GOT3 (cell line): ENCODE data around the gene PNPLA2.

Source experiments
- DNase-seq: peaks from one replicate; lab custom pipeline; 2025; ENCODE audit warnings: mixed read lengths; lab: John Stamatoyannopoulos, UW

PNPLA2 gene

GRCh38 chr11:798093-798713 lies 20.5 kb upstream of the PNPLA2 start, which contains the start of gene SLC25A22:
Gene SLC25A22, minus strand, starts transcription at chr11:798281. Its CDS starts 3,275 bp downstream, at chr11:795006.
- no peak for DNase-seq

GRCh38 chr11:799641-800316 lies 18.9 kb upstream of the PNPLA2 start:
- DNase-seq: no peak

GRCh38 chr11:800473-800872 lies 18.2 kb upstream of the PNPLA2 start:
- no peak for DNase-seq

GRCh38 chr11:801097-801780 lies 17.5 kb upstream of the PNPLA2 start:
- no peak for DNase-seq

- no peak for DNase-seq
Measured at GRCh38 chr11:802018-802617, 16.6 kb upstream of the PNPLA2 start.

- no peak for DNase-seq
Measured at GRCh38 chr11:802693-803466, 15.8 kb upstream of the PNPLA2 start.

GRCh38 chr11:803467-803742 lies 15.3 kb upstream of the PNPLA2 start:
- DNase-seq: no peak

- DNase-seq: no peak
Measured at GRCh38 chr11:803770-804598, 14.7 kb upstream of the PNPLA2 start.

- no peak for DNase-seq
Measured at GRCh38 chr11:804599-804964, 14.1 kb upstream of the PNPLA2 start.

- DNase-seq: no peak
Measured at GRCh38 chr11:808427-809286, 10.1 kb upstream of the PNPLA2 start.

GRCh38 chr11:809287-810039 lies 9.3 kb upstream of the PNPLA2 start, which contains the start of gene RPLP2:
Gene RPLP2, plus strand, starts transcription at chr11:809967. Its CDS starts 268 bp downstream, at chr11:810235.
- peak; percentile 88 for DNase-seq

GRCh38 chr11:810040-810567 lies 8.6 kb upstream of the PNPLA2 start:
- no peak for DNase-seq

- no peak for DNase-seq
Measured at GRCh38 chr11:811446-812245, 7.1 kb upstream of the PNPLA2 start.

GRCh38 chr11:812390-812789 lies 6.3 kb upstream of the PNPLA2 start:
- no peak for DNase-seq

GRCh38 chr11:813072-813455 lies 5.7 kb upstream of the PNPLA2 start:
- no peak for DNase-seq

GRCh38 chr11:813456-814096 lies 5.1 kb upstream of the PNPLA2 start:
- DNase-seq: no peak

- no peak for DNase-seq
Measured at GRCh38 chr11:815675-816432, 2.9 kb upstream of the PNPLA2 start.
